Measurements from ENCODE around the gene RGS3.

RGS3 gene

GRCh38 chr9:113566016-113566711, 102.6 kb downstream of the RGS3 start:
- no peak for TF ChIP-seq ZNF449 (tag by site-specific recombination; IDR thresholded peaks at IDR 0.05)
- no peak for TF ChIP-seq ZNF626 (tag by site-specific recombination; IDR thresholded peaks at IDR 0.05)
- no peak for TF ChIP-seq ZBTB48 (tag by site-specific recombination; IDR thresholded peaks at IDR 0.05)
- no peak for TF ChIP-seq ZSCAN16 (tag by site-specific recombination; IDR thresholded peaks at IDR 0.05)
- TF ChIP-seq ZNF510 (tag by site-specific recombination; IDR thresholded peaks at IDR 0.05; ENCODE audit: insufficient replicate concordance), result no peak
- TF ChIP-seq ZNF121 (tag by site-specific recombination; IDR thresholded peaks at IDR 0.05), result no peak
- no peak for TF ChIP-seq ZNF639 (tag by site-specific recombination; IDR thresholded peaks at IDR 0.05)
- TF ChIP-seq ZNF324 (tag by site-specific recombination; IDR thresholded peaks at IDR 0.05), result no peak
- TF ChIP-seq ZNF292 (tag by site-specific recombination; IDR thresholded peaks at IDR 0.05; ENCODE audit: borderline replicate concordance, low read depth), result no peak
- no peak for TF ChIP-seq ZNF747 (tag by site-specific recombination; IDR thresholded peaks at IDR 0.05)
- Histone ChIP-seq H3K4me1 (ENCODE audit: control insufficient read depth, insufficient read depth, low read length) (no peaks in the 10 kb centered on the region), H3K4me3 (ENCODE audit: low read depth, low read length) (no peak overlapping the region), H3K27ac (ENCODE audit: extremely low read depth, low read depth, low read length) (no peak overlapping the region), H3K36me3 (ENCODE audit: control insufficient read depth in 2 of 2, insufficient read depth in 1 of 2, low read length in 2 of 2) (no peaks in the 10 kb centered on the region), H3K9me3 (ENCODE audit: control insufficient read depth, insufficient read depth, low read depth, low read length) (no peaks in the 10 kb centered on the region)
- ChIA-PET POLR2A (interaction anchor here (0.6 kb wide), 1 partner anchor 114 kb away, joined by 7 read pairs; no protein-coding TSS in a partner anchor), CTCF (interaction anchor here (0.6 to 1.0 kb wide), 3 partner anchors 25 to 174 kb away, joined by 4 read pairs; no protein-coding TSS in a partner anchor)

GRCh38 chr9:113566712-113567071, 103.2 kb downstream of the RGS3 start:
- ChIA-PET CTCF (interaction anchor here (1.0 kb wide), 2 partner anchors 25 to 121 kb away, joined by 4 read pairs; no protein-coding TSS in a partner anchor), POLR2A (no interaction called here)
- H3K9me3 ChIP-seq (ENCODE audit: control insufficient read depth, insufficient read depth, low read depth, low read length), result no peaks in the 10 kb centered on the region
- no peaks in the 10 kb centered on the region for H3K36me3 ChIP-seq (ENCODE audit: control insufficient read depth in 2 of 2, insufficient read depth in 1 of 2, low read length in 2 of 2)
- no peak overlapping the region for H3K4me3 ChIP-seq (ENCODE audit: low read depth, low read length)
- no peak overlapping the region for H3K27ac ChIP-seq (ENCODE audit: extremely low read depth, low read depth, low read length)
- no peaks in the 10 kb centered on the region for H3K4me1 ChIP-seq (ENCODE audit: control insufficient read depth, insufficient read depth, low read length)
- TF ChIP-seq ZNF280C (tag by site-specific recombination; IDR thresholded peaks at IDR 0.05) (no peak), ZNF112 (tag by site-specific recombination; IDR thresholded peaks at IDR 0.05) (no peak), SALL2 (tag by site-specific recombination; IDR thresholded peaks at IDR 0.05; ENCODE audit: borderline replicate concordance) (no peak), REPIN1 (tag by site-specific recombination; IDR thresholded peaks at IDR 0.05; ENCODE audit: low read depth) (no peak), ZBTB44 (tag by site-specific recombination; IDR thresholded peaks at IDR 0.05) (no peak), PRDM1 (tag by site-specific recombination; IDR thresholded peaks at IDR 0.05) (no peak), ZBTB6 (tag by site-specific recombination; IDR thresholded peaks at IDR 0.05) (no peak), SETDB1 (IDR thresholded peaks at IDR 0.05; ENCODE audit: insufficient read length, low read length) (no peak), ZNF2 (tag by site-specific recombination; IDR thresholded peaks at IDR 0.05) (no peak), ZNF518A (tag by site-specific recombination; conservative IDR thresholded peaks at IDR 0.05; ENCODE audit: low read depth) (no peak), ZNF48 (tag by site-specific recombination; IDR thresholded peaks at IDR 0.05) (no peak)

Data from HEK293 (cell line).